ENCODE measurements around the gene ANAPC15. TPM values are rescaled to one million over a fixed set of nuclear protein-coding genes. Genes with fewer than 3 reads are reported as not detected.
"Not testable (repeated sequence)": the region's sequence is repeated elsewhere in the genome, so short reads cannot be mapped to it uniquely, and the experiment has no call there.

Gene ANAPC15
- total RNA-seq, 2 donors from 2014 or later, result 47.0 to 54.6 TPM

GRCh38 chr11:72139500-72139899, 27.0 kb upstream of the ANAPC15 start:
- H3K27ac Mint-ChIP-seq, result no peak overlapping the region
- no peak for ATAC-seq
- H3K9me3 ChIP-seq (ENCODE audit: control insufficient read depth, low read length, poor library complexity, severe bottlenecking), result no peaks in the 10 kb centered on the region
- no peaks in the 10 kb centered on the region for H3K36me3 Mint-ChIP-seq (ENCODE audit: low read depth)
- H3K4me3 Mint-ChIP-seq, result no peak overlapping the region
- DNase-seq, result no peak
- H3K4me1 Mint-ChIP-seq, result peaks cover 9% of the 10 kb centered on the region
- H3K27me3 Mint-ChIP-seq, result peaks cover 22% of the 10 kb centered on the region

- DNase-seq (no peak), ATAC-seq (no peak)
- Mint-ChIP-seq H3K27me3 (peaks cover 20% of the 10 kb centered on the region), H3K4me3 (no peak overlapping the region), H3K36me3 (ENCODE audit: low read depth) (no peaks in the 10 kb centered on the region), H3K4me1 (peaks cover 8% of the 10 kb centered on the region), H3K27ac (no peak overlapping the region)
- no peaks in the 10 kb centered on the region for H3K9me3 ChIP-seq (ENCODE audit: control insufficient read depth, low read length, poor library complexity, severe bottlenecking)
These were observed 26.4 kb upstream of the ANAPC15 start for GRCh38 chr11:72138821-72139390.

GRCh38 chr11:72136684-72137262, 24.3 kb upstream of the ANAPC15 start:
- Mint-ChIP-seq H3K4me3 (no peak overlapping the region), H3K27ac (no peak overlapping the region), H3K36me3 (ENCODE audit: low read depth) (no peaks in the 10 kb centered on the region)

GRCh38 chr11:72135891-72136683, 23.6 kb upstream of the ANAPC15 start:
- no peak for DNase-seq
- H3K4me3 Mint-ChIP-seq, result no peak overlapping the region
- no peak for ATAC-seq
- H3K9me3 ChIP-seq (ENCODE audit: control insufficient read depth, low read length, poor library complexity, severe bottlenecking), result no peaks in the 10 kb centered on the region
- peaks cover 22% of the 10 kb centered on the region for H3K27me3 Mint-ChIP-seq
- H3K27ac Mint-ChIP-seq, result no peak overlapping the region
- peaks cover 2% of the 10 kb centered on the region for H3K4me1 Mint-ChIP-seq
- H3K36me3 Mint-ChIP-seq (ENCODE audit: low read depth), result no peaks in the 10 kb centered on the region

More at GRCh38 chr11:72136684-72137262, 24.3 kb upstream of the ANAPC15 start:
- ATAC-seq (no peak), DNase-seq (no peak)
- H3K9me3 ChIP-seq (ENCODE audit: control insufficient read depth, low read length, poor library complexity, severe bottlenecking), result no peaks in the 10 kb centered on the region
- Mint-ChIP-seq H3K27me3 (peaks cover 29% of the 10 kb centered on the region), H3K4me1 (peaks cover 5% of the 10 kb centered on the region)

GRCh38 chr11:72135473-72135872, 23.0 kb upstream of the ANAPC15 start, which contains the start of gene FOLR3:
Gene FOLR3 (plus strand): TSS chr11:72135725. CDS start chr11:72135953, 228 bp downstream.
- H3K27me3 Mint-ChIP-seq, result peaks cover 20% of the 10 kb centered on the region
- not testable (repeated sequence) for H3K4me1 Mint-ChIP-seq; H3K4me3 Mint-ChIP-seq; ATAC-seq; H3K9me3 ChIP-seq (ENCODE audit: control insufficient read depth, low read length, poor library complexity, severe bottlenecking); H3K36me3 Mint-ChIP-seq (ENCODE audit: low read depth); H3K27ac Mint-ChIP-seq; DNase-seq

- no peaks in the 10 kb centered on the region for H3K9me3 ChIP-seq (ENCODE audit: control insufficient read depth, low read length, poor library complexity, severe bottlenecking)
- Mint-ChIP-seq H3K27ac (no peak overlapping the region), H3K4me1 (no peaks in the 10 kb centered on the region), H3K4me3 (no peak overlapping the region), H3K27me3 (peaks cover 15% of the 10 kb centered on the region), H3K36me3 (ENCODE audit: low read depth) (peaks cover 6% of the 10 kb centered on the region)
- DNase-seq (no peak), ATAC-seq (no peak)
These were observed 20.2 kb upstream of the ANAPC15 start for GRCh38 chr11:72132646-72133045.

- no peaks in the 10 kb centered on the region for H3K9me3 ChIP-seq (ENCODE audit: control insufficient read depth, low read length, poor library complexity, severe bottlenecking)
- H3K4me3 Mint-ChIP-seq, result no peak overlapping the region
- H3K36me3 Mint-ChIP-seq (ENCODE audit: low read depth), result peaks cover 6% of the 10 kb centered on the region
- DNase-seq, result no peak
- no peak for ATAC-seq
- no peaks in the 10 kb centered on the region for H3K4me1 Mint-ChIP-seq
- H3K27ac Mint-ChIP-seq, result no peak overlapping the region
- peaks cover 15% of the 10 kb centered on the region for H3K27me3 Mint-ChIP-seq
These were observed 16.9 kb upstream of the ANAPC15 start for GRCh38 chr11:72129381-72129780.

- H3K9me3 ChIP-seq (ENCODE audit: control insufficient read depth, low read length, poor library complexity, severe bottlenecking), result no peaks in the 10 kb centered on the region
- H3K27ac Mint-ChIP-seq, result no peak overlapping the region
- no peaks in the 10 kb centered on the region for H3K4me1 Mint-ChIP-seq
- DNase-seq (no peak), ATAC-seq (no peak)
- no peak overlapping the region for H3K4me3 Mint-ChIP-seq
- peaks cover 17% of the 10 kb centered on the region for H3K27me3 Mint-ChIP-seq
- H3K36me3 Mint-ChIP-seq (ENCODE audit: low read depth), result peaks cover 6% of the 10 kb centered on the region
These were observed 15.4 kb upstream of the ANAPC15 start for GRCh38 chr11:72127923-72128322.

- ATAC-seq, result no peak
- H3K4me3 Mint-ChIP-seq, result no peak overlapping the region
- H3K27me3 Mint-ChIP-seq, result peaks cover 21% of the 10 kb centered on the region
- no peaks in the 10 kb centered on the region for H3K9me3 ChIP-seq (ENCODE audit: control insufficient read depth, low read length, poor library complexity, severe bottlenecking)
- H3K27ac Mint-ChIP-seq, result no peak overlapping the region
- no peaks in the 10 kb centered on the region for H3K4me1 Mint-ChIP-seq
- H3K36me3 Mint-ChIP-seq (ENCODE audit: low read depth), result peaks cover 6% of the 10 kb centered on the region
- no peak for DNase-seq
These were observed 13.5 kb upstream of the ANAPC15 start for GRCh38 chr11:72125956-72126355.

- H3K4me1 Mint-ChIP-seq, result no peaks in the 10 kb centered on the region
These were observed 11.6 kb upstream of the ANAPC15 start for GRCh38 chr11:72124046-72124445.

GRCh38 chr11:72123117-72123653, 10.7 kb upstream of the ANAPC15 start:
- Mint-ChIP-seq H3K4me3 (no peak overlapping the region), H3K36me3 (ENCODE audit: low read depth) (no peaks in the 10 kb centered on the region), H3K4me1 (no peaks in the 10 kb centered on the region), H3K27ac (no peak overlapping the region), H3K27me3 (peaks cover 38% of the 10 kb centered on the region)
- no peak for ATAC-seq
- no peaks in the 10 kb centered on the region for H3K9me3 ChIP-seq (ENCODE audit: control insufficient read depth, low read length, poor library complexity, severe bottlenecking)
- DNase-seq, result no peak

More at GRCh38 chr11:72124046-72124445, 11.6 kb upstream of the ANAPC15 start:
- H3K4me3 Mint-ChIP-seq, result no peak overlapping the region
- no peak overlapping the region for H3K27ac Mint-ChIP-seq
- DNase-seq, result no peak
- no peaks in the 10 kb centered on the region for H3K9me3 ChIP-seq (ENCODE audit: control insufficient read depth, low read length, poor library complexity, severe bottlenecking)
- peaks cover 33% of the 10 kb centered on the region for H3K27me3 Mint-ChIP-seq
- peaks cover 4% of the 10 kb centered on the region for H3K36me3 Mint-ChIP-seq (ENCODE audit: low read depth)
- ATAC-seq, result no peak

GRCh38 chr11:72122607-72123006, 10.1 kb upstream of the ANAPC15 start:
- Mint-ChIP-seq H3K27ac (no peak overlapping the region), H3K4me1 (no peaks in the 10 kb centered on the region), H3K4me3 (no peak overlapping the region), H3K36me3 (ENCODE audit: low read depth) (no peaks in the 10 kb centered on the region), H3K27me3 (peaks cover 41% of the 10 kb centered on the region)
- ATAC-seq (no peak), DNase-seq (no peak)
- H3K9me3 ChIP-seq (ENCODE audit: control insufficient read depth, low read length, poor library complexity, severe bottlenecking), result no peaks in the 10 kb centered on the region

- Mint-ChIP-seq H3K4me3 (no peak overlapping the region), H3K4me1 (no peaks in the 10 kb centered on the region), H3K27me3 (peaks cover 41% of the 10 kb centered on the region), H3K36me3 (ENCODE audit: low read depth) (peaks cover 2% of the 10 kb centered on the region), H3K27ac (no peak overlapping the region)
- ATAC-seq (no peak), DNase-seq (no peak)
- H3K9me3 ChIP-seq (ENCODE audit: control insufficient read depth, low read length, poor library complexity, severe bottlenecking), result no peaks in the 10 kb centered on the region
These were observed 8.4 kb upstream of the ANAPC15 start for GRCh38 chr11:72120930-72121329.

Data from T-helper 17 cell (primary cell).